Measurements from ENCODE around the gene SLC22A17. TPM values are rescaled to one million over a fixed set of nuclear protein-coding genes. Genes with fewer than 3 reads are reported as not detected.

SLC22A17 gene
- total and polyA plus RNA-seq, 9 of the 15 experiments (the other 6 are each of a cell fraction or from before 2014, with no cell fraction given) = 0.07 to 0.09 TPM; not detected in 7

DNA sequence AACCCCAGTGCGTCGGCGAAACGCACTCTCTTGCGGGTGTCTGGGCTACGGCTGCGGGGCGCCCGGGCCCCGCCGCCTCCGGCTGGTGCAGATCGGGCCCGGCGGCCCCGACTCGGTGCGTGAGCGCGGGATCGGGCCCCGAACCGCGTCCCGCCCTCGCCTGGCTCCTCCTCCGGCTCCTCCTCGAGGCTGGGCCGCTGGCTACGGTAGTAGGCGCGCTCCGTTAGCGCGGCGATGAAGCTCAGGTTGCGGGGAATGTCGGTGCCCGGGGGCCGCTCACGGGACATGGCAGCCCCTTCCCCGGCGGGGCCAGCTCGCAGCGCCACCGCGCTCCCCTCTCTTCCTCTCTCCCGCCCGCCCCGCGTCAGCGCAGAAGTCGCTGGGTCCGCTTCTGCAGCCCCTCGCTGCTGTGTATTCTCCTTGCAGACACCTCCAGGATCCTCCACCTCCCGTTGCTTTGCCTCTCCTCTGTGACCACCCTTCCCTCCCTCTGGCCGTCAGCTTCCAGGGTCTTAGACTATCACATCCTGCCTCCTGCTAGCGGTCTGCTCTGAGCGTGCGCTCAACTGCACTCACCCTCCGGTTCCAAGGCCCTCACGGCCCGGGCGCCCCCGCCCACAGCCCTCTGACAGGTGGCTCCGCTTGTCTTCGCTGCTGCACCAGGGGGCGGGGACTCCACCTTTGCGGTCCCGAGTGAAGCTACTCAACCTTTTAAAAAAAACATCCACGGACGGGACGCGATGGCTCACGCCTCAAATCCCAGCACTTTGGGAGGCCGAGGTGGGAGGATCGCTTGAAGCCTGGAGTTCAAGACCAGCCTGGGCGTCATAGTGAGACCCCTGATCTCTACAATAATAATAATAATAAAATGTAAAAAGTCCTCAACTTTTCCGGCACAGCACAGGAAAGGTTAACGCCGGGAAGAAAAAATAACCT lies 50.1 kb downstream of the SLC22A17 start, which contains the start of gene PPP1R3E (continued):
- TF ChIP-seq, protein P1, sequence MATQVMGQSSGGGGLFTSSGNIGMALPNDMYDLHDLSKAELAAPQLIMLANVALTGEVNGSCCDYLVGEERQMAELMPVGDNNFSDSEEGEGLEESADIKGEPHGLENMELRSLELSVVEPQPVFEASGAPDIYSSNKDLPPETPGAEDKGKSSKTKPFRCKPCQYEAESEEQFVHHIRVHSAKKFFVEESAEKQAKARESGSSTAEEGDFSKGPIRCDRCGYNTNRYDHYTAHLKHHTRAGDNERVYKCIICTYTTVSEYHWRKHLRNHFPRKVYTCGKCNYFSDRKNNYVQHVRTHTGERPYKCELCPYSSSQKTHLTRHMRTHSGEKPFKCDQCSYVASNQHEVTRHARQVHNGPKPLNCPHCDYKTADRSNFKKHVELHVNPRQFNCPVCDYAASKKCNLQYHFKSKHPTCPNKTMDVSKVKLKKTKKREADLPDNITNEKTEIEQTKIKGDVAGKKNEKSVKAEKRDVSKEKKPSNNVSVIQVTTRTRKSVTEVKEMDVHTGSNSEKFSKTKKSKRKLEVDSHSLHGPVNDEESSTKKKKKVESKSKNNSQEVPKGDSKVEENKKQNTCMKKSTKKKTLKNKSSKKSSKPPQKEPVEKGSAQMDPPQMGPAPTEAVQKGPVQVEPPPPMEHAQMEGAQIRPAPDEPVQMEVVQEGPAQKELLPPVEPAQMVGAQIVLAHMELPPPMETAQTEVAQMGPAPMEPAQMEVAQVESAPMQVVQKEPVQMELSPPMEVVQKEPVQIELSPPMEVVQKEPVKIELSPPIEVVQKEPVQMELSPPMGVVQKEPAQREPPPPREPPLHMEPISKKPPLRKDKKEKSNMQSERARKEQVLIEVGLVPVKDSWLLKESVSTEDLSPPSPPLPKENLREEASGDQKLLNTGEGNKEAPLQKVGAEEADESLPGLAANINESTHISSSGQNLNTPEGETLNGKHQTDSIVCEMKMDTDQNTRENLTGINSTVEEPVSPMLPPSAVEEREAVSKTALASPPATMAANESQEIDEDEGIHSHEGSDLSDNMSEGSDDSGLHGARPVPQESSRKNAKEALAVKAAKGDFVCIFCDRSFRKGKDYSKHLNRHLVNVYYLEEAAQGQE (IDR thresholded peaks at IDR 0.05; ENCODE audit: borderline replicate concordance) = no peak
- TF ChIP-seq, protein P1 (CRISPR knock-in tag; IDR thresholded peaks at IDR 0.05; ENCODE audit: low read depth) = 0 out of 2 replicates have a peak, but pooled peaks have one; percentile 13
- TF ChIP-seq, protein P2, sequence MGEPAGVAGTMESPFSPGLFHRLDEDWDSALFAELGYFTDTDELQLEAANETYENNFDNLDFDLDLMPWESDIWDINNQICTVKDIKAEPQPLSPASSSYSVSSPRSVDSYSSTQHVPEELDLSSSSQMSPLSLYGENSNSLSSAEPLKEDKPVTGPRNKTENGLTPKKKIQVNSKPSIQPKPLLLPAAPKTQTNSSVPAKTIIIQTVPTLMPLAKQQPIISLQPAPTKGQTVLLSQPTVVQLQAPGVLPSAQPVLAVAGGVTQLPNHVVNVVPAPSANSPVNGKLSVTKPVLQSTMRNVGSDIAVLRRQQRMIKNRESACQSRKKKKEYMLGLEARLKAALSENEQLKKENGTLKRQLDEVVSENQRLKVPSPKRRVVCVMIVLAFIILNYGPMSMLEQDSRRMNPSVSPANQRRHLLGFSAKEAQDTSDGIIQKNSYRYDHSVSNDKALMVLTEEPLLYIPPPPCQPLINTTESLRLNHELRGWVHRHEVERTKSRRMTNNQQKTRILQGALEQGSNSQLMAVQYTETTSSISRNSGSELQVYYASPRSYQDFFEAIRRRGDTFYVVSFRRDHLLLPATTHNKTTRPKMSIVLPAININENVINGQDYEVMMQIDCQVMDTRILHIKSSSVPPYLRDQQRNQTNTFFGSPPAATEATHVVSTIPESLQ (CRISPR knock-in tag; IDR thresholded peaks at IDR 0.05) = 0 out of 2 replicates have a peak, but pooled peaks have one; percentile 41
- no peak for TF ChIP-seq TEAD1 (CRISPR knock-in tag; IDR thresholded peaks at IDR 0.05)
- TF ChIP-seq CBX2 (IDR thresholded peaks at IDR 0.05; ENCODE audit: insufficient read depth, low read length, poor library complexity, severe bottlenecking) = no peak
- peak in 1 of 2 experiments; percentile 76; a peak in 2 of 4 replicates for TF ChIP-seq HDAC1 (IDR thresholded peaks at IDR 0.05)
- TF ChIP-seq, protein P3, sequence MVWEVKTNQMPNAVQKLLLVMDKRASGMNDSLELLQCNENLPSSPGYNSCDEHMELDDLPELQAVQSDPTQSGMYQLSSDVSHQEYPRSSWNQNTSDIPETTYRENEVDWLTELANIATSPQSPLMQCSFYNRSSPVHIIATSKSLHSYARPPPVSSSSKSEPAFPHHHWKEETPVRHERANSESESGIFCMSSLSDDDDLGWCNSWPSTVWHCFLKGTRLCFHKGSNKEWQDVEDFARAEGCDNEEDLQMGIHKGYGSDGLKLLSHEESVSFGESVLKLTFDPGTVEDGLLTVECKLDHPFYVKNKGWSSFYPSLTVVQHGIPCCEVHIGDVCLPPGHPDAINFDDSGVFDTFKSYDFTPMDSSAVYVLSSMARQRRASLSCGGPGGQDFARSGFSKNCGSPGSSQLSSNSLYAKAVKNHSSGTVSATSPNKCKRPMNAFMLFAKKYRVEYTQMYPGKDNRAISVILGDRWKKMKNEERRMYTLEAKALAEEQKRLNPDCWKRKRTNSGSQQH (CRISPR knock-in tag; IDR thresholded peaks at IDR 0.05) = no peak
- no peak for TF ChIP-seq FIP1L1 (IDR thresholded peaks at IDR 0.05; ENCODE audit: low read depth, low read length, poor library complexity, severe bottlenecking)
- 0 out of 2 replicates have a peak, but pooled peaks have one; percentile 48 for TF ChIP-seq HDAC2 (IDR thresholded peaks at IDR 0.05)
- peak; percentile 72 for TF ChIP-seq HNRNPLL (IDR thresholded peaks at IDR 0.05; ENCODE audit: low read depth, low read length, poor library complexity, severe bottlenecking)
- TF ChIP-seq ZNF24 (IDR thresholded peaks at IDR 0.05) = peak; percentile 28; the same call in 1 of the 2 replicates
- TF ChIP-seq, protein P4, sequence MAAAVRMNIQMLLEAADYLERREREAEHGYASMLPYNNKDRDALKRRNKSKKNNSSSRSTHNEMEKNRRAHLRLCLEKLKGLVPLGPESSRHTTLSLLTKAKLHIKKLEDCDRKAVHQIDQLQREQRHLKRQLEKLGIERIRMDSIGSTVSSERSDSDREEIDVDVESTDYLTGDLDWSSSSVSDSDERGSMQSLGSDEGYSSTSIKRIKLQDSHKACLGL (CRISPR knock-in tag; IDR thresholded peaks at IDR 0.05; ENCODE audit: borderline replicate concordance, poor library complexity, severe bottlenecking) = no peak
- TF ChIP-seq HOXB6 (CRISPR knock-in tag; IDR thresholded peaks at IDR 0.05; ENCODE audit: borderline replicate concordance) = no peak
- no peak for TF ChIP-seq ZNF212 (CRISPR knock-in tag; IDR thresholded peaks at IDR 0.05)
